Measurements from ENCODE around the gene EARS2.
"Not testable (repeated sequence)": the region's sequence is repeated elsewhere in the genome, so short reads cannot be mapped to it uniquely, and the experiment has no call there.

Gene EARS2

DNA sequence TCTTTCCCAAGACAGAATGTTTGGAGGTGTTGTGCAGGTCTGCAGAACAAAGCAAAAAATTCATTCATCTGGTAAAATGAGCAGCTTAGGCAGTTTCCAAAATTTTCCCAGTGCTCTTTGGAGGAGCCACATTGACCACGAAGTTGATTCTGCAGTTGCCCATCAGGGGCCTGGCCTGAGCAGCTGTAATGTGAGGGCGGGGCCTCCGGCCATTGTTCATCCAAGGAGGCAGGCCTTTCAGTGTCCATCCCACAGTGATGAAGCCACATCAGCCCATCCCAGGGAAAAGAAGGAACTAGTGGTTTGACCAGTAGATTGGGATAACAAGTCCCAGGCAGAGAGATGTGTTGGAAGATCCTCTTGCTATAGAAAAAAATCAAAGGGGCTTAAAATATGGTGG lies 10.5 kb upstream of the EARS2 start:
- no peak for DNase-seq (ENCODE audit: low spot score)

DNA sequence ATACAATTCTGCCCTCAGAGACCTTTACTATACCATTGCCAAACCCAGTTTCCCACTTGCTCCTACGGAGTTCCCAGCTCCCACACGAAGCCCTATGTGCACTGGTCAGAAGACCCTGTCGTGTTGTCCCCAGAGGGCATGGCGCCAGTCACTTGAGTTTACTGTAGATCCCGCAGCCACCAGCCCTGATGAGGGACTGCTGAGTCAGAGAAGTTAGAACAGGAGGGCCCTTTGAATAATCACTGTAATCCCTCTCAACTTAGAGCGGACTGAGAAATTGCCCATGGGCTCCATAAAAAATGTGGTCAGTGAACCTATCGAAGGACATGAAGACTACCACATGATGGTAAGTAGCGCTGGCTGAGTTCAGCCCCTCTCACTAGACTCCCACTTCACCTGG lies 9.6 kb upstream of the EARS2 start:
- DNase-seq (ENCODE audit: low spot score) = no peak

DNA sequence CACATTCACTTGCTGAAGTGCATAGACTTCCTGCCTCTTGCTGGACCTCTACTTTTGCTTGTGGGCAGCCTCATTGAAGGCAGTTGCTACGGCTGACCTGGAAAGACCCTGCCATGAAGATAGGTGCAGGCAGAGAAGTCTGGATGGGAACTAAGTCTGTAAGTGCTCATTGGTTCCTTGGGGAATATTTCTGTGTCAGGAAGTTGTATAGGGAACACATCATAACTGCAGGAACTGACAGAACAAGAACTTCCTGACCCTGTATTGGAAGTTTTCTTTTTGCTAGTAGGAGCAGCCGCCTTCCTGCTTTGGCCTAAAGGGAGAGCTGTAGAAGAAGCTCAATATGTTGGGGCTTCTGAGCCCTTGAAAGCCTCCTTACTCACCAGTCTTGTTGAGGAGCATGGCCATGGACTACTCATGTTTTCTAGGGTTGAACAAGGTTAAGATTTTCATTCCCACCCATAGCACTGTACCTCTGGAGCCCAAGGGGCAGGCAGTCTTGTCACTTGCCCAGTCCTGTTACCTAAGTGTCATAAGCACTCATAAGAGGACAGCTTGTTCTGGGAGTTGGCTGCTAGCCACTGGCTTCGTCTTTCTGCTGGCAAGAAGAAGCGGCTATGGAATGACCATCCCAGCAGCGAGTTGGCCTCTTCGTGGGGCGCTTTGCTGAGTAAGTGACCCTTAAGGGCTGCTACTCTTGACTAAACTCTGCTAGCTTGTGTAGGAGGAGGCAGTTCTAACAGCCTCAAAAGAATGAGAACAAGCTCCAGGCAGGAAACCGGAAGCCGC lies 7.6 kb upstream of the EARS2 start:
- DNase-seq (ENCODE audit: low spot score) = no peak

DNA sequence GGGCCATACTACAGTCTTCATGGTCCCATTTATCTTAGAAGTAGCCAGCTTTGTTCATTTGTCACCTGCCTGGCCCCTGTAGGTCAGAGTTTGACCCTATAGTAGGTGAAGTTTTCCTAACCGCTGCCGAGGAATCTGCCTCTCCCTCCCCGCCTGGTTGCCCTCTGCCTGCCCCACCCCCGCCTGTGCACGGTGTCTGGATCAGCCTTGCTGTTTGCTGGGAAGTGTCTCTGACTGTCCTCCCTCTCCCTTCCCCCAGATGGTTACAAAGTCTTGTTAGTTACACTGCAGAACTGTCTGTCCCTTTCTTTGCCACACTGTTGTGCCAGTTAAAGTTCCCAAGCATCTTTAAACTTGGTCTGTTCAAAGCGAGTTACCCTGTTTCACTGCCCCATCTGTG lies 6.0 kb upstream of the EARS2 start:
- DNase-seq (ENCODE audit: low spot score) = no peak

DNA sequence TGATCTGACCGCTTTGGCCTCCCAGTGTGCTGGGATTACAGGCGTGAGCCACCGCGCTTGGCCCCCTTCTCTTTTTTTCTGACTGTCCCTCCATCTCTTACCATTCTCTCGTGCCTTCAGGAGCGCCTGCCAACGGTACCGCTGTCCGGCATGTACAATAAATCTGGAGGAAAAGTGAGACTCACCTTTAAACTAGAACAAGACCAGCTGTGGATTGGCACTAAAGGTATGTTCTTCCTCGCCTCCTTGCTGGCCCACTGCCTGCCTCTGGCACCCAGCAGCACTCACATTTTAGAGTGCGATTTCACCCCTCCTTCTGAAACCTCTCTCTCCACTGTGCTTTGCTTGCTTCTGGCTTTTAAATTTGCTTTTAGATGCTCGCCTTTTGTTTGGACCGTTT lies 5.4 kb upstream of the EARS2 start:
- DNase-seq (ENCODE audit: low spot score) = no peak

DNA sequence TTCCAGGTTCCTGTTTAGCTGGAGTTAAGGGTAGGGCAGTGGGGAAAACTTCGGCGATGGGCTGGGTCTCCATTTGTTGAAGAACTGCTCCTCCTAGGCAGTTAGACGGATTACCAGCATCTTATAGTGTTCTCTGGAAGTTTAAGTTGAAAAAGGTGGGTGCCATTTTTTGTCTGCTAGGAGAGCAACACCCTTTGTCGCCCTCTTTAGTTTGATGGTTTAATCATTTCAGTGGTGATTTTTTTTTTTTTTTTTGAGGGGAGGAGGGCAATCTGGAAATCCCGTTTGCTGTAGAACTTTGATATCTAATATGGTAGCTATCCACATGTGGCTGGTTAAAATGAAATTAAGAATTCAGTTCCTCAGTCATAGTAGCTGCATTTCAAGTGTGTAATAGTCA lies 4.4 kb upstream of the EARS2 start:
- DNase-seq (ENCODE audit: low spot score) = no peak

DNA sequence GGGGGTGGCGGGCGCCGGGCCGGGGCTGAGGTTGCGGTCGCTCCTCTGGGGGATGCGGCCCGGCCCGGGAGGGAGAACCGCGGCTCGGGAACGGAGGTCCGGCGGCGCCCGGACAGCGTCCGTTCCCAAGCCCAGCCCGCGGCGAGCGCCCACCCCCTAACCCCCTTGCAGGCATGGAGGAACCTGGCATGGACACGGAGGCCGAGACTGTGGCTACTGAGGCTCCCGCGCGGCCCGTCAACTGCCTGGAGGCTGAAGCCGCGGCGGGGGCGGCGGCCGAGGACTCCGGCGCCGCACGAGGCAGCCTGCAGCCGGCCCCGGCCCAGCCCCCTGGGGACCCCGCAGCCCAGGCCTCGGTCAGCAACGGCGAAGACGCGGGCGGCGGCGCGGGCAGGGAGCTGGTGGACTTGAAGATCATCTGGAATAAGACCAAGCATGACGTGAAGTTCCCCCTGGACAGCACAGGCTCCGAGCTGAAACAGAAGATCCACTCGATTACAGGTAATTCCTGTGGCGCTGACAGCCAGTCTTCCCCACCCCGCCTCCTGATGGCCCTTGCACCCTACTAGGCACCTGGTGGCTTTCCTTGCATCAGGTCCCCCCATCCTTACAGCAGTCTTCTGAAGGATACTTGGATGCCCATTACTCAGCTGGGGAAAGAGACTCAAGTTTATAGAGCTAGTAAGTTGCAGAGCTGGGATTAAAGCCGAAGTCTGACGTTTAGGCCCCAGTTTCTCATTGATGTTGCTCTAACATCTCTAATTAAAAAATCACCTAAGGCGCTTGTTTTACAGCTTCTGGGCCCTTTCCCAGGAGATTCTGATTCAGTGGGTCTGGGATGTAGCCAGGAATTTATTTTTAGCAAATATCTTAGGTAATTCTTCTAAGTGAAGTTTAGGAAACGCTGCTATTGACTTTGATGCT lies 891 bp upstream of the EARS2 start:
- no peak for DNase-seq (ENCODE audit: low spot score)

DNA sequence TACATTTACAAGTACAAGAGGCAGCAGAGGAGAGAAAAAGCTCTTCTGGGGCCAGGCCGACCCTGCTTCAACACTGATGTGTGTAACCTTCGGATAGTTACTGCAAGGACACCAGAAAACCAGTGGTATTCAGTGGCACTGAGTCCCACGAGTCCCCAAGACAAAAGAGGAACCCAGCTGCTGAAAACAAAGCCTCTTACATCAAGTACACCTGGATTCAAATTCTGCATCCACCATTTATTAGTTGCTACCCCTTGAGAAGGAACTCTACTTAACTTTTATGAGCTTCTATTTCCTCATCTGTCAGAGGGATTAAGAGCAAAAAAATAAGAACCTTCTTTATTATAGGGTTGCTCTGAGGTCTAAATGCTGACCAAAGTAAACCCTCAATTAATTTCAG lies 2.6 kb downstream of the EARS2 start:
- DNase-seq (ENCODE audit: low spot score) = no peak

DNA sequence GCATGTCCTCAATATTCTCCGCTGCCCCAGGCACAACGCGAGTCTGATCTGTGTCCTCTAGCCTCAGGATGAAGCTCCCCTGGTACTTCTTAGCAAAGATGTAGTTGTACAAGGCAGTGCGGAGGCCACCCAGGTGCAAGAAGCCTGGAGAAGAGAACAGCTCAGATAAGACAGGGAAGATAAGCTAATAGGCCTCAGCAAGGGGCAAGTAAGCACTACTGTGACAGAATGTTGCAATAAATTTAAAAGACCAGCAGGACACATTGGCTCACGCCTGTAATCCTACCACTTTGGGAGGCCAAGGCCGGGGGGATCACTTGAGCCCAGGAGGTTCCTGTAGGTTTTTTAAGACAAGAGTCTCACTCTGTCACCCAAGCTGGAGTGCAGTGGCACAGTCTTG lies 5.0 kb downstream of the EARS2 start:
- DNase-seq (ENCODE audit: low spot score) = no peak

DNA sequence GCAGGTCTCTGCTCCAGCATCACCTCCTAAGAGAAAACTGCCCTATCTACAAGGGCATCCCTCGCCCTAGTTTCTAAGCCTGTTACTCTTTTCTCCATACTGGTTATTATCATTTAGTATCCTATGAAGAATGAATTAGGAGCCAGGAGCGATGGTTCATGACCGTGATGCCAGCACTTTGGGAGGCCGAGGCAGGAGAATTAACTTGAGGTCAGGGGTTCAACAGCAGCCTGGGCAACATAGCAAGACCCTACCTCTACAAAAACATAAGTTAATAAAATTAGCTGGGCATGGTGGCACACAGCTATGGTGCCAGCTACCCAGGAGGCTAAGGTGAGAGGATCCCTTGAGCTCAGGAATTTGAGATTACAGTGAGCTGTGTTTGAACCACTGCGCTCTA lies 7.2 kb downstream of the EARS2 start:
- DNase-seq (ENCODE audit: low spot score) = no peak

DNA sequence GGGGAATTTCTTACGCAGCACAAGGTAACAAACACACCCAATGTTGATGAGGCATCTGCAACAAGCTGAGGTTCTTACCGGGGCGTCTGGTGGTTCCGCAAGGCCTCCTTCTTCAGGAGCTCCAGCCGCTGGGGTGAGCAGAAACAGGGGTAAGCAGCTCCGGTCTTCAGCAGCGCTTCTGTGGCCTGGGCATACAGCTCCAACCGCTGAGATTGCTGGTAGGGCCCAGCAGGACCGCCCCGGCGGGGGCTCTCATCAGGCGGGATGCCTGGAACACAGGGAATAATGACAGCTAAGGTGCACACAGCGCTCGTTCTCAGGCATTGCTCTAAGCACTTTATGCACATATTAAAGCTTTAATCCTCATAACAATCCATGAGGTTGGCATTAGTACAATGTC lies 12.7 kb downstream of the EARS2 start:
- no peak for DNase-seq (ENCODE audit: low spot score)

DNA sequence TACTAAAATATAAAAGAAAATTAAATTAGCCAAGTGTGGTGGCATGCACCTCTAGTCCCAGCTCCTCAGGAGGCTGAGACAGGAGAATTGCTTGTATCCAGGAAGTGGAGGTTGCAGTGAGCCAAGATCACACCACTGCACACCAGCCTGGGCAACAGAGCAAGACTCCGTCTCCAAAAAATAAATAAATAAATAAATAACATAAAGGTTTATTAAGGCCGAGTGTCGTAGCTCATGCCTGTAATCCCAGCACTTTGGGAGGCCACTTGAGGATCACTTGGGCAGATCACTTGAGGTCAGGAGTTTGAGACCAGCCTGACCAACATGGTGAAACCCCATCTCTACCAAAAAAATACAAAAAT lies 16.4 kb downstream of the EARS2 start:
- not testable (repeated sequence) for DNase-seq (ENCODE audit: low spot score)

DNA sequence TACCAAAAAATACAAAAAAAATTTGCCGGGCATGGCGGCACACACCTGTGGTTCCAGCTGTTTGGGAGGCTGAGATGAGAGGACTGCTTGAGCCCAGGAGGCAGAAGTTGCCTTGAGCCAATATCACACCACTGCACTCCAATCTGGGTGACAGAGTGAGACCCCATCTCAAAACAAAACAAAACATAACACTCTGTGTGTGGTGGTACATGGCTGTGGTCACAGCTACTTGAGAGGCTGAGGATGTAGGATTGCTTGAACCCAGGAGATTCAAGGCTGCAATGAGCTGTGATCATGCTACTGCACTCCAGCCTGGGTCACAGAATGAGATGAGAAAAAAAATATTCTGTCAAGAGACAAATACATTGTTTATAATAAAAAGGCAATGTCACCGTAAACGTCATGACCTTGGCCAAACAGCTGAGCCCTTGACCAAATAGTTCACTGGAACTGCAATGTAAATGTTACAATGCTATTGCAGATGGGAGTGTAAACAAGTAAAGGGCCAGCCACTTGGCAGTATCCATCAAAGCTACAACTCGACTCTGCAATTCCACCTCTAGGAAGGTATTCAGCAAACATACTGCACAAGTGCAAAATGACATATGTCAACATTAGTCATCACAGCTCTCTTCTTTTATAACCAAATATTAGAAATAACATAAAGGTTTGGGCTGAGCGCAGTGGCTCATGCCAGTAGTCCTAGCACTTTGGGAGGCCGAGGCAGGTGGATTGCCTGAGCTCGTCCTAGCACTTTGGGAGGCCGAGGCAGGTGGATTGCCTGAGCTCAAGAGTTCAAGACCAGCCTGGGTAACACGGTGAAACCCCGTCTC lies 16.9 kb downstream of the EARS2 start:
- DNase-seq (ENCODE audit: low spot score) = no peak

DNA sequence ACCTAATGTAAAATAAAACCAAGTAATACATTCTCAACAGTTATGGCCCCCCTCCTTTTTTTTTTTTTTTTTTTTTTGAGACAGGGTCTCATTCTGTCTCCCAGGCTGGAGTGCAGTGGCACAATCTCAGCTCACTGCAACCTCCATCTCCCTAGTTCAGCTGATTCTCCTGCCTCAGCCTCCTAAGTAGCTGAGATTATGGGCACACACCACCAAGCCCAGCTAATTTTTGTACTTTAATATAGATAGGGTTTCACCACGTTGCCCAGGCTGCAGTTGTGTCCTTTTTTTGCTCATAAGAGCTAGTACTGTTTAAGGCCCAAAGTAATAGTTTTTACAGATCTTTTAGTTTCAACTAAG lies 18.3 kb downstream of the EARS2 start:
- no peak for DNase-seq (ENCODE audit: low spot score)

DNA sequence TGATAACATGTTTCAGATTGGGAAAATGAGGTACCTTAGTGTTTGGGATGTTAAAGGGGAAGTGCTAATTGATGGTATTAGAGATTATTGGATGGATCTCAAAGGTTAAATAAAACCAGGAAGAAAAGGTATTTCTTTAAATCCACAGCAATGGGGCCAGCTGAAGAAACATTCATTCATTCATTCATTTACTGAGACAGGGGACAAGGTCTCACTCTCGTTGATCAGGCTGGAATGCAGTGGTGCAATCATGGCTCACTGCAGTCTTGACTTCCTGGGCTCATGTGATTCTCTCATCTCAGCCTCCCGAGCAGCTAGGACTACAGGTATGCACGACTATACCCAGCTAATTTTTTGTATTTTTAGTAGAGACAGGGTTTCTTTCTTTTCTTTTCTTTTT lies 19.8 kb downstream of the EARS2 start:
- no peak for DNase-seq (ENCODE audit: low spot score)

DNA sequence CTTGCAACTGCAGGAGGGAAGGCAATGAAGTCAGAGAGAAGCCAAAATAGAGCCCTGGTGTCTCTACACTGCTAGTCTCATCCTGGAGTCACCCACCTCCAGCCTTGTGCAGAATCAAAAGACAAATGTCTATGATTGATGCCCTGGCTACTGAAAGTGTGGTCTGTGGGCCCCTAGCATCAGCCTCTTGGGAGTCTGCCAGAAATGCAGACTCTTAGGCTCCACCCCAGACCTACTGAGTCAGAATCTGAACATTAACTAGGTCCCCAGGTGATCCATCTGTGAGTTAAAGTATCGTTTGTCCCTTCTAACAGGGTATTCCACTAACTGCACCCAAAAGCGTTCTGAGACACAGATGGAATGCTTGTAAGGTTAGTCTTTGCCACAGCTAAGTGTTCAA lies 21.2 kb downstream of the EARS2 start:
- DNase-seq (ENCODE audit: low spot score) = no peak

DNA sequence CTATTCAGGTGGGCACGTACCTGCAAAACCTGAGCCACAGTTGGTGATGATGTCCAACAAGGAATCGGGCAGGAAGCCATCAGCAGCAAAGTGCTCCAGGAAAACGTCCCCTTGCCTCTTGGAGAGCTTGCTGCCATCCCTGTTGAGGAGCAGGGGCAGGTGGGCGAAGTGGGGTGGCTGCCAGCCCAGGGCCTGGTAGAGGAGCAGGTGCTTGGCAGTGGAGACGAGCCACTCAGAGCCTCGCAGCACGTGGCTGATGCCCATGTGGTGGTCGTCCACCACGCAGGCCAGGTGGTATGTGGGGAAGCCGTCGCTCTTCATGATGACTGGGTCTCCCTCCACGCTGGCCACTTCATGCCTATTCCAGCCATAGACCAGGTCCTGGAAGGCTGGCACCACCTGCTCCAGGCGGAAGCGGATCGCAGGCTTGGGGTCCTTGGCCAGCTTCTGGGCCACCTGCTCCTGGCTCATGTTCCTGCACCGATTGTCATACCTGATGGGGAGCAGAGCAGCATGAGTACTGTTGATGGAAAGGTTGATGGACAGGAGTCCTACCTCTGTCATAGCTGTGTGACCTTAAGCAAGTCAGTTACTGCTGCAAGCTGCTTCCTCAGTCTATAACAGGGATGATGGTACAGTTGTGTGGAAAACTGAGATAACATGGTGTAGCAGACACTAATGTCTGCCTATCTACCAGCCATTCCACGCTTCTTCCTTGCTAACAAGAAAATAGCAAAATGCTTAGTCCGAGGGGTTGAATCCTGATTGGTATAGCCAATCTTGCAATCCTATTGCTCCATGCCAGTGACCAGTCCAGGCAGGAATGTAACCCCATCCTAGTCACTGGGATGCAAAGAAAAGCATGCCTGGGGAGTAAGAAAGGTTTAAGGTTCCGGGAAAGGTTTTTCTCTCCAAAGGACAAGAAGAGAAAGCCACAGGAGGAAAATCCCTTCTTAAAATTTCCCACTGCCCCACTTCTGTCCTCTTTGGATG lies 22.0 kb downstream of the EARS2 start:
- DNase-seq (ENCODE audit: low spot score) = no peak

DNA sequence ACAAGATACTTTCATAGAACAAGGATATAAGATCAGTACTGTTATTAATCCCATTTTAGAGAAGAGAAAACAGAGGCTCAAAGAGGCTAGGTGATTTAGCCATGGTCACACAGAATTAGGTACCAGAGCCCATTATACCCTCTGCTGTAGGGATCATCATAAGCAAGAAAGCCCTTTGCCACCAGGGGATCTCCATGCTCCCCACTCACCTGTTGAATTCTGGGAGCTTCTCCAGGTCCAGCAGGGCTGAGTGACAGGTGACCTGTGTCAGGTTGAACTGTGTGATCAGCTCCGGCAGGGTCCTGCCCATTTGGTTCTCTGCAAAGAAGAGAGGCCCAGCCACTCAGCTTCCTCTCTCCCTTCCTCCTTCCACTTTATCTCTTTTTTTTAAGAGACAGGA lies 24.7 kb downstream of the EARS2 start:
- no peak for DNase-seq (ENCODE audit: low spot score)

DNA sequence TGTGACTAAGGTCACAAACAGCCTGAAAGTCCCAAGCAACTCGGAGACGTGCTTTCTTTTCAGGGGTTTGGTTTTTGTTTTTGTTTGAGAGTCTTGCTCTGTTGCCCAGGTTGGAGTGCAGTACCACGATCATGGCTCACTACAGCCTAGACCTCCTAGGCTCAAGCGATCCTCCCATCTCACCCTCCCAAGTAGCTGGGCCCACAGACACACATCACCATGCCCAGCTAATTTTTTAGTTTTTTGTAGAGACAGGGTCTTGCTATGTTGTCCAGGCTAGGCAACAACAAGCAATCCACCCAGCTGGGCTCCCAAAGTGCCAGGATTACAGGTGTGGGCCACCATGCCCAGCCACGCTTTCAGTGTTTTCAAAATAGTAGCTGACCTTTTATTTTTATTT lies 27.1 kb downstream of the EARS2 start:
- no peak for DNase-seq (ENCODE audit: low spot score)

DNA sequence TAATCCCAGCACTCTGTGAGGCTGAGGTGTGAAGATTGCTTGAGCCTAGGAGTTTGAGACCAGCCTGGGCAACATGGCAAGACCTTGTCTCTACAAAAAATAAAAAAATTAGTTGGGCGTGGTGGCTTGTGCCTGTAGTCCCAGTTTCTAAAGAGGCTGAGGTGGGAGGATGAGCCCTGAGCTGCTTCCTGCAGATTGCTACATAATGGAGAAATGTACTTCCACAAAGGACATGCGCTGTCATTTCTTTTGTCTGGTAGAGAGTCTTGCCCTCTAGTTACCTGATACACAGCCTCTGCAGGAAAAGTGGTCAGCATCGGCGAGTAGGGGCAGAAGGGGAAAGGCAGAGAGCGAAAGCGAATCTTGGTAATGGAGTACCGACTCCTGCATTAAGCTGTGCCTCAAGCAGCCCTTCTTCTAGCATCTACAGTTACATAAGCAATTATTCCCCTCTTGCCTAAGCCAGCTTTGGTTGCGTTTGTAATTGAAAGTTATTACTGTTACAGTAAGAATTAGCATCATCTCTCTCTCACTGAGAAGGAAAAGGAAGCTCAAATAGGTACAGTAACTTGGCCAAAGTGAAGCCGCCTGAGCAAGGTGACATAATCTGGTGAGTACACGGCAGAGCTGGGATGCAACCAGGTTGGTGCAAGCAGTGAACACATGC lies 28.4 kb downstream of the EARS2 start:
- DNase-seq (ENCODE audit: low spot score) = no peak
